NCI-H1694 treated with DMSO at 0.1 percent for 48 hours (cell line): ENCODE results near the gene ADAMTS2.

ENCODE experiments used
- DNase-seq: peaks from one replicate; lab custom pipeline; 2025; lab: John Stamatoyannopoulos, UW

Gene ADAMTS2

GRCh38 chr5:179266291-179267070, 78.8 kb downstream of the ADAMTS2 start:
- no peak for DNase-seq

DNA sequence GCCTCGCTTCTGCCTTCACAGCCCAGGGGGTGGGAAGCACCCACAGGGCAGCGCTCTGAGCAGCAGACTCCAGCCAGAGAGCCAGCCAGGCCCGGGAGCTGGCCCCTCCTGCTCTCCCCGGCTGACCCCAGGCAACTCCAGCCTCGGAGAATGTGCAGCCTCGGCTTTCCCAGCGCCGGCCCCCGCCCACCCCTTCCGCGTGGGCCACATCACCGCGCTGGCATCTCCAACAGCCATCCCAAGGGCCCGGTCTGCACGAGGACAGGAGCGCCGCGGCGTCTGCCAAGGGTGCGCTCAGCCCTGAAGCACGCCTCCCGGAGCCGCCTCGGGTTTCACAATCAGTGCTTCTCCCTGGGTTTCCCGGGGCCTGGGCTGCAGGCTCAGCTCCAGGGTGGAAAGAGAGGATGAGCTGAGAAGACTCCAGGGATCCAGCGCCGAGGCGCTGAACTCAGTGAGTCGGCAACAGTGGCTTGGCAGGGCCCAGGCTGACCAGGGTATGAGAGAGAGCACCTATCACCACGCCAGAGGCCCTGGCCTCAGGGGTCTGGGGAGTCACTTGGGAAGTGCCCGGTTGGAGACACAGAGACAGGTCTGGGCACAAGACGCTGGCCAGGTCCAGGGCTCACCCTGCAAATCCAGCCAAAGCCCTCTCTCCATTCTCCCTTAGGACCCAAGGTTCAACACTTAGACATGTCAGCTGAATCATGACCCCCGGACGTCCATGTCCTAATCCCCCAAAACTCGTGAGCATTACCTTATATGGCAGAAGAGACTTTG, 79.6 kb downstream of the ADAMTS2 start:
- DNase-seq = no peak

- DNase-seq = no peak
Observed at GRCh38 chr5:179264783-179265513, 80.3 kb downstream of the ADAMTS2 start.

GRCh38 chr5:179264053-179264782, 81.0 kb downstream of the ADAMTS2 start:
- no peak for DNase-seq

GRCh38 chr5:179263391-179264052, 81.7 kb downstream of the ADAMTS2 start:
- DNase-seq = no peak

DNA sequence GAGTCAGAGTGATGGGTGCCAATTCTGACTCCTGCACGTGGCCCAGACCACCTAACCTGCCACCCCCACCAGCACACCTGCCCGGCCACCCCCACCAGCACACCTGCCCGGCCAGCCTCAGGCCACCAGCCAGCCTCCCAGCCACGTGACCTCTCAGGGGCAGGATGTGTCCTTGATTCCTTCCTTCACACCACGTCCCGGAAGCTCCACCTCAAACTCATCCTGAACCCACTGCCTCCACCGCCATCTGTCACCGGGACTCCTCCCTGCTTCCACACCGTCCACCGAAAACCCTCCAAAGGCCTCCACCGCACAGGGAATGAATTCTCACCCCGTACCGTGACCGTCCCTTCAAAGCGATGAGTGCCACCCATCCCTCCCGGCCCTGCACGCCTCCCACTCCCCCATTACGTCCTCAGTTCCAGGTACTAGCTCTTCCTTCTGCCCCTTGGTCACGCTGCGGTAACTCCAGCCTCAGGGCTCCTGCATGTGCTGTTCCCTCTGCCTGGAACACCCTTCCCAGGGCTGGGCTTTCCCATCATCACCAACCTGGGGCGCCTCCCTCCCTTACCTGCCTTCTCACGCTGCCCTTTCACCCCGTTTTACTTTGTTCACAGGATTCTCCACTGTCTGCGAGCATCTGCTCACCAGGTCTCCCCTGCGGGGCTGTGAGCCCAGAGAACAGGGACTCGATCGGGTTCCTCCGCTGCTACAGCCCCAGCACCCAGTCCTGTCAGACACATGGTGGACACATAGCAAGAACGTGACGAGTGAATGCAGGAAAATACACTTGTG, 82.9 kb downstream of the ADAMTS2 start:
- no peak for DNase-seq

DNA sequence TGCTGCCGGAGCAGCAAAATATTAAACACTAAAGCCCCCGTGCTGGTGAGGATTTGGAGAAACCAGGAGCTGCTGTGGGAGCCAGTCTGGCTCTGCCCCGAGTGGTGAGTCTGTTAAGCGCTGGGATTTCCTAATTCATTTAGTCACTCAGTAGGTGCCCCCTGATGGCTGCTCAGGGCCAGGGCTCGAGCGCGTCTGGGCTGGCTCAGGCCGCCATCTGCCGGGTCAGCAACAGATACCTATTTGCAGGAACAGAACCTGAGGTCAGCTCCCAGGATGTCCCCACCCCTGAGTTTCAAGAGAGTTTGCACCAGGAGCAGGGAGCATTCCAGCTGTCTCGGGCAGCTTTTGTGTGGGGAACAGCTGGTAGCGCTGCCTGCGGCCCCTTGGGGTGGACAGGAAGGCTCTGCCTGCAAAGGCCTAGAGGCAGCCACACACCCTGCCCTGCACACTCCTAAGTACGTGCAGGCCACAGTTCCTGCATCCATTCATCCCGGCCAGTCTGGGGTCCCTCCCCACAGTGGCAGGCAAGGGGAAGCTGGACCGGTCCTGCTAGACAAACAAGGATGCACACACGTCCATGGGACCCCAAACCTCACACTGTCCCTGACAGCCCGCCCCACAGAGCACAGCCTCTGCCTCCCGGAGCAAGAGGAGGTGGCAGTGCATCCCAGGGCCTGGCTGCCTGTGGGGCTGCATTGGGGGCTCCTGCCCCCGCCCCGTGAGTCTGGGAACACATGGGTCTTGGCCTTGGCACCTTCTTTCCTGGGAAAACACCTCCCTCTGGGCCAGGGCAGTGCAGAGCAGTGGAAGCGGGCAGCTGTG, 83.7 kb downstream of the ADAMTS2 start:
- DNase-seq = no peak

DNA sequence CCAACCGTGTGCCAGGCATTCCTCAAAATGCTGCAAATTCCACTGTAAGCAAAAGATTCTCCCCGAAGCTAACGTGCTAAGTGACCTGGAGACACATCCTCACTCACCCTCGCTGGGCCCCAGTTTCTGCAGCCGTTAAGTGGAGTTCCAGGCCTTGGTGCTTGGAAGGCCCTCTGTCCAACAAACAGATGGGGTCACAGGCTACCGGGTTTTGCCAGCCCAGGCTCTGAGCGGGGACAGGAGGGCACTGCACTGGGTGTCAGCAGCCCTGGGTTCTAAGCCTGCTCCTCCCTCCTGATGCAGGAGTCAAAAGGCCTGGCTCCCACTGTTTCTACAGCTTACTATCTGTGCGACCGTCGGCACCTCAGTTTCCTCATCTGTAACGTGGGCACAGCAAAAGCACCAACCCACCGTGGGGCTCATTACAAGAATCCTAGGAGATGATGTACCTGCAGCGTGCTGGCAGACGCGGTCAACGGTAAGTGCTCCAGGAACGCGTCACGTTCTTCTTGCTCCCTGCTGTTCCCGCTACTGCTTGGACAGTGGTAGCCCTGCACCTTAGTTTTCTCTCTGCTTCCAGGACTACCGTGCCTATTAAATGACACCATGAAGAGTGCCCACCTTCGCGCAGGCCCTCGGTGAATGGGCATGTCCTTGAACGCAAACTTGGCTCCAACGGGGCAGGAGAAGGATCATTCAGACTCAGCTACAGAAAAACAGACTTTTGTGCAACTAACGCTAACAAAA, 84.8 kb downstream of the ADAMTS2 start:
- no peak for DNase-seq

DNA sequence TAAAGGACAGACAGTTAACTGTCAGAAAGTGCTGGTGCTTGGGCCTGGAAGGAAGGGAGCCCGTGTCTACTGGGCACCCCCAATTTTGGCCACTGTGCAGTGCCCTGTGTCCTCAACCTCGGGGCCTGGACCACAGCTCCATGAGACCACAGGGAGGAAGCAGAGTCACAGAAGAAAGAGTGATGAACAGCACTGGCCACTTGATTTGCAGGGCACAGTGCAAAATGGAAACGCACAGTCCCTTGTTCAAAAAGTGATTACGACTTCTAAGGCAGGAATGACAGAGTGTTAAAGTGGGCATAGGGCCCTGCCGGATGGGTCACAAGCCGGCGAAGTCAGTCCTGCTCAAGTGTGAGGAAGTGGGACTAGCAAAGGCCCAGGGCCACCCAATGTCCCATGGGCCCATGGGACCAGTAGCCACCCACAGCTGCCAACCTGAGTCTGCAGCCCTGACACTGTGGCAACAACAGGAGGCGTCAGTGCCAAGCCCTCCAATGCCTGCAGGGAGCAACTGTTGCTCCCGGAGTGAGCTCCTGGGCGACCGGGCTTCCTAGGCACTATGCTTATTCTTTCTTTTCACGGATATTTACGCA, 85.4 kb downstream of the ADAMTS2 start:
- no peak for DNase-seq

DNA sequence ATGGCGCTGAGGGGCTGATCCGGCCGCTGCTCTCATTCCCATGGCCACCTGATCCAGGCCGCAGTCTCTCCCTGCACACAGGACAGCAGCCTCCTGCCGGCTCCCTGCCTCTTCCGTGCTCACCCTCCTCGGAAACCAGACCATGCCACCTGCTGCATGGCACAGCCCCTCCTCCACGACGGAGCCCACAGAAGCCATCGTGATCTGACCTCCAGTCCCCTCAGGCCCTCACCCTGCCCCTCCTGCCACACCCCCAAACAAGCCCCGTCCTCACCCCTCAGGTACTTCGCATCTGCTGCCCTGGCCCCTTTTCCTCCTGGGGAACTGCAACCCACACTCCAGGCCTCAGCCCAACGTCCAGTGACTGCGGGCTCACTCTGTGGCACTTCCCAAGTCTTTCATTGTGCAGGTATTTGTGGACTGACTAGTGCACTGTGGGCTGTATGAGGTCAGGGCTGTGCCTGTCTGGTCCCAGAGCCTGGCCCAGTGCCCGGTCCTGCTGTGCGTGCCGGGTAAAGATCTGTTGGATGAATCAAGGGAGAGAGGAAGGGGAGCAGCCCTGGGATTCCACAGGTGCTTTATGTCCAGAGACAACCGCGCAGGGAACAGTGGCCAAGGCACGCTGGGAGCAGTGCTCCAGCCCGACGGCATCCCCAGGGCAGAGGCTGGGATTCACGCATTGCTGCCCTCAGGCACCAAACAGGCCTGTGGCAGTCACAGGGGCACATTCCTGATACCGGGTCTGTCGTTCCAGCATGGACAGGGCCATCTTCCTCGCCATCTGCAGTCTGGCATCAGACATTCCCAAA, 86.1 kb downstream of the ADAMTS2 start:
- DNase-seq = no peak

- DNase-seq = no peak
Observed at GRCh38 chr5:179258001-179258921, 87.0 kb downstream of the ADAMTS2 start.

DNA sequence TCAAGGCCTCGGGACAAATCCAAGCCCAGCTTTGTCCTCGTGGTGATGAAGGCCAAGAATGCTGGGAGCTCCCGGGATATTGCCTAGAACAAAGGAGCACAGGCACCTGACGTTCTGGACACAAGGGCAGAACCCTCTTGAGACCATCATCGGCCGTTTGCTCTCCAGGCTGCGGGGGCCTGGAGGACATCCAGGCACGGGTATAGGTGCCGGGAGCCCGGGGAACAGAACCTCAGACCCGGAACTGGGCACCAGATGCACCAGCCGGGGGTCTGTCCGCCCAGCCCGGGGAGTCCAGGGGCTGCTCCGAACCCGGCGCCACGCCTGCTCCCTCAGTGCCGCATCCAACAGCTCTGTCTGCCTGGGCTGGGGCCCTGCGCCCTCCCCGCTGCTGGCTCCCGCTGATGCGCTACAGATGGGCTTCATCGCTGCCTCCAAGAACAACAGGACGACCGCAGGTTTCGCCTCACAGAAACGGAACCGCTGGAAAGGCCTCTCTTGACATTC, 88.0 kb downstream of the ADAMTS2 start:
- no peak for DNase-seq

DNA sequence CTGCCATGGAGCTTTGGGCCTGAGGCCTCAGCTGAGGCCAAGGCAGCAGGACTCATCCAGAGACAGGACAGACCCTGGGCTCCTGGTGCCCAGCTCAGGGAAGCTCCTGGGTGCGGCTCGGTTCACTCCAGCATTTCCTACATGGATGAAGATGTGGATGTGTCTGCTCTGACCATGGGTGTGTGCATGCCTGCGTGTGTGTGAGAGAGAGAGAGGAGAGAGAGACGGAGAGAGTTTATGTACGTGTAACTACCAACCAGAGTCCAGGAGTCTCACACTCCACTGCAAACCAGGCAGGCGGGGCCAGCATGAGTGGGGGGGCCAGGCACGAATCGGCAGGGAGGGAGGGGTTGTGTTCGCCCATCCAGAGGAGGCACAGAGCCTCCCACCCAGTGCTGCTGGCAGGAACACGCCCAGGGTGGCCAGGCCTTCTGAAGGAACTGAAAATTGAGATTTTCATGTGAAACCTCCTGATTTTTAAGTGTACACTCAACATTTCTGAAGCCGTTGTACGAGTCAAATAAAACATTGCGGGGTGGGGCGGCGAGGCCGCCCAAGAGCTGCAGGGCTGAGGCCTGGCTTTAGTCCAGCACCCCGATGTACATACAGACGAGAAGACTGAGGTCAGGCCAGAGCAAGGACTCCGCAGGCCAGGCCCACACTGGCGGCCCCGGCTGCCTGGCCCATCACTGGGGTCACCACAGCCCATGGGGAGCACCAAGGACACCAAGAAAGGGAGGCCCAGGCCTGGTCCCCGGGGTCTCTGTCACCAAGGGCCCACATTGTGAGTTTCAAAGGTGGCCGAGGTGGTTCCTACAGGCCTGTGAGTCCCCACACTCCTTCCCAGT, 88.7 kb downstream of the ADAMTS2 start:
- no peak for DNase-seq

GRCh38 chr5:179255527-179256327, 89.5 kb downstream of the ADAMTS2 start:
- DNase-seq = no peak
